Central memory CD8-positive, alpha-beta T cell (primary cell): ENCODE measurements around the gene TCF25.

ENCODE experiments used
- ATAC-seq: fragments of 150-1000 bp; cut with Tn5 transposase; replicated peaks from 2 replicates; pipeline ENCODE4 v1.10.0; 2022; ENCODE audit warnings: mild to moderate bottlenecking, moderate FRiP score, moderate number of reproducible peaks; ENCODE audit not compliant: poor library complexity, severe bottlenecking; ENCODE audit errors: extremely low read depth
- DNase-seq, 2 donors: peaks; one replicate each; pipeline ENCODE4 v3.0.0; 2021; ENCODE audit warnings: low spot score in 2 of 2
- H3K27ac Mint-ChIP-seq: one replicate; pipeline ENCODE4 v1.8.0; 2022; ENCODE audit warnings: low read depth, mild to moderate bottlenecking, moderate library complexity, mixed read lengths
- H3K27me3 Mint-ChIP-seq: one replicate; pipeline ENCODE4 v1.8.0; 2022; ENCODE audit warnings: mixed read lengths
- H3K36me3 Mint-ChIP-seq: one replicate; pipeline ENCODE4 v1.8.0; 2022; ENCODE audit warnings: mild to moderate bottlenecking, moderate library complexity, mixed read lengths; ENCODE audit not compliant: insufficient read depth
- H3K4me1 Mint-ChIP-seq: one replicate; pipeline ENCODE4 v1.8.0; 2022; ENCODE audit warnings: mixed read lengths
- H3K4me3 Mint-ChIP-seq: one replicate; pipeline ENCODE4 v1.8.0; 2022; ENCODE audit warnings: mild to moderate bottlenecking, moderate library complexity, mixed read lengths
- H3K9me3 Mint-ChIP-seq: one replicate; pipeline ENCODE4 v1.8.0; 2022; ENCODE audit warnings: mixed read lengths

Gene TCF25

DNA sequence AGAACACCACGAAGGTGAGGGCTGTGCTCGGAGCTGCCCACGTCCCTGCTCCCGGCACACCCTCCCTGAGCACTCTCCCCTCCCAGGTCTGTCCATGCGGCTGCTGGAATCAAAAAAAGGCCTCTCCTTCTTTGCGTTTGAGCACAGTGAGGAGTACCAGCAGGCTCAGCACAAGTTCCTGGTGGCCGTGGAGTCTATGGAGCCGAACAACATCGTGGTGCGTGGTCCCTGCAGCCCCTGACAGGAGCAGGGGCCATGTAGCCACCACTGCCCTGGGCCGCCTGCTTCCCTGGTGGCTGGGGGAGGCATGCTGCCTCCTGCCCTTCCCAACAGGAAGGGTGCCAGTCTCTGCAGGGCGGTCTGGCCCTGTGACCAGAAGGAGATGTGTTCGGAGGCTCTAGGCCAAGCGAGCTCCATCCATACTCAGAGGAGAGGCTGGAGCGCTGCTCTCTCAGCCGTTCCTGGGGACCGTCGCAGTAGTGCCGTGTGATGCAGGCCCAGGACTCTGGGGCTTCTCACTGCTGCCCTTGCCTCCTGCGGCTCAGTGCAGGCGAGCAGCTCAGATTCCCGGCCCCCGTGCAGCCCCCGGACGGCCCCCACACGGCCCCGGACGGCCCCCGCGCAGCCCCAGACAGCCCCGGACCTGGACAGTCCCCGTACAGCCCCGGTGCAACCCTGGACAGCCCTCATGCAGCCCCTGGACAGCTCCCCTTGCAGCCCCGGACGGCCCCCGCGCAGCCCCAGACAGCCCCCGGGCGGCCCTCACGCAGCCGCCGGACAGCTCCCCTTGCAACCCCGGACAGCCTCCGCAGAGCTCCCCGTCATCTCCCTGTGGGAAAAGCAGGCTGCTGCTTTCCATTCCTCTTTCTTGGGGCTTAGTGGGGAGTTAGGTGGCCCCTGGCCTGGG lies 20.5 kb downstream of the TCF25 start:
- H3K27me3 Mint-ChIP-seq, result no peaks in the 10 kb centered on the region
- no peaks in the 10 kb centered on the region for H3K9me3 Mint-ChIP-seq
- peaks cover 63% of the 10 kb centered on the region for H3K36me3 Mint-ChIP-seq
- no peak overlapping the region for H3K27ac Mint-ChIP-seq
- H3K4me3 Mint-ChIP-seq, result no peak overlapping the region
- peaks cover 16% of the 10 kb centered on the region for H3K4me1 Mint-ChIP-seq
- DNase-seq, result no peak
- ATAC-seq, result peak; percentile 15

DNA sequence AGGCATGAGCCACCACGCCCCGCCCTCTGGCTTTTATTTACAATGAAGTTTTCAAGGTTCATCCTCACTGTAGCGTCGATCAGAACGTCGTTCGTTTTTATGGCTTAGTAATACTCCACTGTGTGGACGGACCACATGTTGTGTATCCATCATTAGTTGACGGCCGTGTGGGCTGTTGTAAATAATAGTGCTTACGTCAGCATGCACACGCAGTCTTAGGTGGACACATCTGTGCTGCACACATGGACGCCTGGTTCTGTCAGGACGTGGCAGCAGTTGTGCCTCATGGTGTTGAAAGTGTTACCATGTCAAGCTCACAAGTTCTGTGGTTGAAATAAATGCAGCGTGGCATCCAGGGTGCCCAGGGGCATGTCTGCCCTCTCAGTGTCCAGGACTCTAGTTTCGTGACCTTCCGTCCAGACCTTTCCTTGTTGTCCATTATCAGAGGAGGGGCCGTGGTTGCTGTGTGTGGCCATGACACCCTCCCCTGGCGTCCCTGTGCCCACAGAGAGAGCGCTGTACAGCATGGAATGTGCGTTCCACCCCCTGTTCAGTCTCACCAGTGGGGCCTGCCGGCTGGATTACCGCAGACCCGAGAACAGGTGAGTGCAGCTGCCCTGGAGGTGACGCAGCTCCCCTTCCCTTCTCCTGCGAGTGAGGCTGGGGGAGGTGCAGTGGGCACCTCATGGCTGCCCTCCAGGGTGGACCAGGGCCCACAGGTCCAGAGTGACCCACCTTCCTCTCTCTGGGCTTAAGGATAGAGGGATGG lies 22.3 kb downstream of the TCF25 start:
- H3K36me3 Mint-ChIP-seq, result peaks cover 63% of the 10 kb centered on the region
- no peak for DNase-seq
- no peaks in the 10 kb centered on the region for H3K9me3 Mint-ChIP-seq
- no peak for ATAC-seq
- H3K4me1 Mint-ChIP-seq, result peaks cover 11% of the 10 kb centered on the region
- H3K4me3 Mint-ChIP-seq, result no peak overlapping the region
- no peaks in the 10 kb centered on the region for H3K27me3 Mint-ChIP-seq
- H3K27ac Mint-ChIP-seq, result no peak overlapping the region

DNA sequence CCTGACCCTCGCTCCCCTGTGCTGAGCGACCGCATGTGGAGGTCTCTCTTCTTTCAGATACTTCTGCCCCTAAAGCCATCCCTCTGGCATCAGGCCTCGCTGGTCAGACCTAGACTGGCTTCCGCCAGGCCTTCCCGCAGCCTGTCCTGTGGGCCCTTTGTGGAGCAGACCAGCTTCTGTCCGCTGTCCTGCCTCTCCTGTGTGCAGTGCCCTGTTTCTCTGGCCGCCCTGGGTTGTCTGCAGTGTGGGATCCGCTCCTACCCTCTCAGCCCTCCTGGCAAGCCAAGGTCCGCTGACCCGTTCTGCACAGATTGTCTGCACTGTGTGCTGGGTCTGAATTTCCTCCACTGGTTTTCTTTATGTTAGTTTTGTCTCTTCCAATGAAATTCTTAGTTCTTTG lies 23.8 kb downstream of the TCF25 start:
- DNase-seq (no peak), ATAC-seq (no peak)
- Mint-ChIP-seq H3K27me3 (no peaks in the 10 kb centered on the region), H3K9me3 (no peaks in the 10 kb centered on the region), H3K27ac (no peak overlapping the region), H3K4me1 (no peaks in the 10 kb centered on the region), H3K4me3 (no peak overlapping the region), H3K36me3 (peaks cover 56% of the 10 kb centered on the region)

DNA sequence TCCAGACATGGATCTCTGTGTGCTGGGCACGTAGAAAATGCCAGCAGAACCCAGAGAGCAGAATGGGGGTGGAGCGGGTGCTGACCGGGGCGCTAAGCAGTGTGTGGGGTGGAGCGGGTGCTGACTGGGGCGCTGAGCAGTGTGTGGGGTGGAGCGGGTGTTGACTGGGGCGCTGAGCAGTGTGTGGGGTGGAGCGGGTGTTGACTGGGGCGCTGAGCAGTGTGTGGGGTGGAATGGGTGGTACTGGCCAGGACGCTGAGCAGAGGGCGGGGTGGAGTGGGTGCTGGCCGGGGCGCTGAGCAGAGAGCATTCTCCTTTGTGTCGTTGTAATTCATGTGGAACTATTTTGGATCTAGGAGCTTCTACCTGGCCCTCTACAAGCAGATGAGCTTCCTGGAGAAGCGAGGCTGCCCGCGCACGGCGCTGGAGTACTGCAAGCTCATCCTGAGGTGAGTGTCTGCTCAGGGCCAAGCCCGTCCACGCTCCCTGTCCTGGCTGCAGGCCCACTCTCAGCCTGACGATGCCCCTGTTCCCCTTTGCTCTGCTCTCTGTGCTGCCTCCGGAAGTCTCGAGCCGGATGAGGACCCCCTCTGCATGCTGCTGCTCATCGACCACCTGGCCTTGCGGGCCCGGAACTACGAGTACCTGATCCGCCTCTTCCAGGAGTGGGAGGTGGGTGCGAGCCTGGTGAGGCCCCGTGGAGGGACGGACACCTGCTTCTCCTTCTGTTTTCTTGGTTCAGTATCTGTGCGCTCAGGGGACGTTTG lies 25.0 kb downstream of the TCF25 start:
- H3K27me3 Mint-ChIP-seq, result no peaks in the 10 kb centered on the region
- ATAC-seq, result no peak
- H3K36me3 Mint-ChIP-seq, result peaks cover 53% of the 10 kb centered on the region
- H3K27ac Mint-ChIP-seq, result peak overlapping the region; percentile 57
- H3K4me1 Mint-ChIP-seq, result no peaks in the 10 kb centered on the region
- no peaks in the 10 kb centered on the region for H3K9me3 Mint-ChIP-seq
- no peak for DNase-seq
- H3K4me3 Mint-ChIP-seq, result no peak overlapping the region

DNA sequence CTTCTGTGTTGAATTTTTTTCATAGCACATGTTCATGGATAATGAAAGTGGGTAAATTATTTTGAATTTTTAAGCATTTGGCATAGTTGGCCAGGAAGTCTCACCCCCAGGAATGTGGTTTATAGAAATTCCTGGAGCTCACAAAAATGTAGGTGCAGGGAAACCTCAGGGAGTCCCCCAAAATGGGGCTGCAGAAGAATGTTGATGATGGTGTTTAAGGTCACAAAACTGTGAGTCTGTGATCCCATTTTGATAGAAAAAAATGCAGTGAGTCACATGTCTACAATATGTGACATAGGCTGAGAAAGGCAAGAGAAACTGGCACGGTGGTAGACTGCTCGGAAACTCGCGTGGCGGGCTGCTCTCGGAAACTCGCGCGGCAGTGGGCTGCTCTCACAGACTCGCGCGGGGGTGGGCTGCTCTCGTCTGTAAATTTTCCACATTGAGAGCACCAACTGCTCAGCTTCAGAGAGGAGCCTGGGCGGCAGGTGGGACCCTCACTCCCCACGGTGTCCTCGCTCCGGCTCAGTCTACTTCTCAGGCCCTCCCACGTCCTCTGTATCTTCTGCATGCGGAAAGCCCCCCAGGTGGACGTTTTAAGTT lies 26.6 kb downstream of the TCF25 start:
- ATAC-seq, result no peak
- DNase-seq, result no peak
- Mint-ChIP-seq H3K9me3 (no peaks in the 10 kb centered on the region), H3K27me3 (no peaks in the 10 kb centered on the region), H3K4me1 (no peaks in the 10 kb centered on the region), H3K4me3 (no peak overlapping the region), H3K36me3 (peaks cover 51% of the 10 kb centered on the region), H3K27ac (no peak overlapping the region)

DNA sequence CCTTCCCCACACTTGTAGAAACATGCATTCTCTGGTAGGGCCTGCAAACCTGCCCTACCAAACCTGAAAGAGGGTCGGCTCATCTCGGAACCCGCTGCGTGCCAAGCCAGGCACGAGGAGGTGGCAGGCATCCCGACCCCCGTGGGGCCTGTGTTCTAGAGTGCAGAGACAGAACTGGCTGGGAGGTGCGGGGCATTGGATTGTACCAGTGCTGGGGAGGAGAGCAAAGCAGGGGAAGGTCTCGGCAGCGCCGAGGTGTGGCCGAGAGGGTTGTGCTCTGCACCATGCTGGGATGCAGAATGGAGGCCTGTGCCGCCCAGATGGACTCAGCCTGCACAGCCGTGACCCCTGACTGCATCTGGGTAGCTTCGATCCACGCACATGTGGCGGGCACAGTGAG lies 27.5 kb downstream of the TCF25 start:
- no peak for DNase-seq
- no peak for ATAC-seq
- Mint-ChIP-seq H3K9me3 (no peaks in the 10 kb centered on the region), H3K36me3 (peaks cover 51% of the 10 kb centered on the region), H3K27me3 (no peaks in the 10 kb centered on the region), H3K27ac (no peak overlapping the region), H3K4me1 (no peaks in the 10 kb centered on the region), H3K4me3 (no peak overlapping the region)

DNA sequence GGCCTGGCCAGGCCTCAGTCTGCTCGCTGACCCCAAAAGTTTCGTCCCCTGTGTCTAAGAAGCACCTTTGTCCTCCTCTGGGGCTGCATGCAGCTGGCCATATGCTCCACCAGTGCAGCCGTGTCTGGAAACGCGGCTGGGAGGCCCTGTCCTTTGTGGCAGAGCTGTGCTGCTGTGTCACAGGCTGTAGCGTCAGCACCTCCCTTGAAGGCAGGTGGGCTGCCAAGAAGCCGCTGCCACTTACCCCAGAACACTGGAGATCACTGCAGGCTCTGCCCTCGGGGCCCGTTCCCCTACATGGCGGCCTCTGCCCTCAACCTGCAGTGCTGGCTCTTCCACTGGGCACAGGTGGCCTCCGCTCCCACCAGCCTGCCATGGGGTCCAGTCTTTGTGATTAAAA lies 29.6 kb downstream of the TCF25 start:
- no peak for DNase-seq
- H3K36me3 Mint-ChIP-seq, result peaks cover 39% of the 10 kb centered on the region
- H3K27ac Mint-ChIP-seq, result no peak overlapping the region
- no peak for ATAC-seq
- no peak overlapping the region for H3K4me3 Mint-ChIP-seq
- no peaks in the 10 kb centered on the region for H3K4me1 Mint-ChIP-seq
- H3K9me3 Mint-ChIP-seq, result no peaks in the 10 kb centered on the region
- H3K27me3 Mint-ChIP-seq, result no peaks in the 10 kb centered on the region

DNA sequence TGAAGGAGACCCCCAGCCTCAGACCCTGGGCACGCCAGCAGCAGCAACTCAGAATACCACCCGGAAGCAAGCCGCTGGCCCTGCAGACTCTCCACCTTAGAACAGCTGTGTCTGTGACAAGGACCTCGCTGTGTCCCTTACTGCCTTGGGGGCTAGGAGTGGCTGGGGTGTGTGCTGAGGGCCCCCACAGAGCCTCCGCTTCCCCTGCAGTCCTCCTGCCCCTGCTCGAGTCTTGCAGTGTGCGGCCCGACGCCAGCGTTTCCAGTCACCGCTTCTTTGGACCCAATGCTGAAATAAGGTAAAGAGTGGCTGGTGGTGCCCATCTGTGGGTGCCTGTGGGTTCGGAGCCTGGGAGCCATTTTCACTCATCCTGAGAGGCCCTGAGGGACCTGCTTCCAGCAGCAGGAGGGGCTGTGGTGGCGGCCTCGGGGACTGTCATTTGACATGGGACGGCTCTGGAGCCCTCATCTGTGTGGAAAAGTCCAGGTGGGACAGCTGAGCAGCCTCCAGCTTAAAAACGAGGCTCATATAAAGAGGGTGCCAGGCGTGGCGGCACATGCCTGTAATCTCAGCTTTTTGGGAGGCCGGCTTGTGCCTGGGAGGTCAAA lies 30.6 kb downstream of the TCF25 start:
- ATAC-seq, result no peak

DNA sequence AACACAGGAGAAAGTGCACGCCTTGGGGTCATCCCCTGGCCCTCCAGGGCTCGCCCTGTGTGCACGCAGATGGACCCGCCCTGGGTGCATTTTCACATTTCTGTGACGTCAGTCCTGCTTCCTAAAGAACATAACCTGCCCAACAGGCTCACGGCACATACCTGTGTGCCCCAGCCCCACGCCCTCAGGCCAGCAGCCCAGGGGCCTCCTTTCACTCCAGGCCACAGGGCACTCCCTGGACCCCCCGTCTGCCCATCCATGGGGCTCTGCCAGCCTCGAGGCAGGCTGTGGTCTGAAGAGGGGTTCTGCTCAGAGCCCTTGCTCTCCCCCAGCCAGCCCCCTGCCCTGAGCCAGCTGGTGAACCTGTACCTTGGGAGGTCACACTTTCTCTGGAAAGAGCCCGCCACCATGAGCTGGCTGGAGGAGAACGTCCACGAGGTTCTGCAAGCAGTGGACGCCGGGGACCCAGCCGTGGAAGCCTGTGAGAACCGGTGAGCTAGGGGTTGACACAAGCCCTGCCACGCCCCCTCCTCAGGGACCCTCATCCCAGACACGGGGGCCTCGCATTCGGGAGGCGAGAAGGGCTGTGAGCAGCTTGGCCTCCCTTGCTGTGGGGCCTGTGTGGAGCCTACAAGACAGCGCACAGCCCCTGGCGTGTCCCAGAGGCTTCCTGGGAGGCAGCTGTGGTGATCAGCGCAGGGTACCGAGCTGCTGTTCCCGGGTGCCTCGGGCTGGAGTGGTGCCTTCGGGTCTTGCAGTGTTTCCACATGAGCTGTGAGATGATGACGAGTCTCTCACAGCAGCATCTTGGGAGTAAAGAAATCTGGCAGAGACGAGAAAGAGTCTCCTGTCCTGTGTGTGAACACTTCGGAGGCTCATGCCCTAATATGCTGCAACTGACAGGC lies 31.5 kb downstream of the TCF25 start:
- peaks cover 38% of the 10 kb centered on the region for H3K36me3 Mint-ChIP-seq
- no peak for ATAC-seq

More for the DNA sequence above, 30.6 kb downstream of the TCF25 start:
- DNase-seq, result no peak
- H3K9me3 Mint-ChIP-seq, result no peaks in the 10 kb centered on the region
- H3K4me1 Mint-ChIP-seq, result no peaks in the 10 kb centered on the region
- no peak overlapping the region for H3K4me3 Mint-ChIP-seq
- no peaks in the 10 kb centered on the region for H3K27me3 Mint-ChIP-seq
- H3K36me3 Mint-ChIP-seq, result peaks cover 36% of the 10 kb centered on the region
- H3K27ac Mint-ChIP-seq, result no peak overlapping the region

DNA sequence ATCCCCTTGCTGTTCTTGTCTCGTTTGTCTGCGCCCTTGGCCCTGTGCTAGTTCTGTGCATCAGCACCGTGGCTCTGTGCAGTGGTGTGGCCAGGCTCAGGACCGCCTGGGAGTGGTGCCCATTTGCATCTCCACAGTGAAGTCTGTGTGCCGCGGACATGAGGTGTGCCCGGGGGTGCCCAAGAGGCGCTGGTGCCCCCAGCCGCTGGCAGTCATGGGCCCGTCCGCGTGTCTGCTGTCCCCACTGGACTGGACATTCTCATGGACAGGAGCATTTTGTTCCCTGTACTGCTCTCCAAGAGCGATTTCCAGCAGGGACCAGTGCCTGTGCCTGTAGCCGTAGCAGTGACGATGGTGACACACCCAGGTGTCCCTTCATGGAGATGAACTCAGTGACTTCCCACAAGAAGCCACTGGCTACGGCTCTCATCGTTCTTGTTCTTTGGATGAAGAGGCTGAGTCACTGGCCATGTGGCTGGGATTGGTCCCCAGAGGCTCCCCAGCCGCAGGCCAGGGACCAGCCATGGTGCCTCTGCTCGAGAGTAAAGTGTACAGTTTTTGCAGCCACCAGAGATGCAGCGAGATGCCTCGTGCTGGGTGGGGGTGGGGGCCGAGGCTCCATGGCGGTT lies 32.2 kb downstream of the TCF25 start:
- H3K27me3 Mint-ChIP-seq, result no peaks in the 10 kb centered on the region
- ATAC-seq (no peak), DNase-seq (no peak)
- peaks cover 7% of the 10 kb centered on the region for H3K4me1 Mint-ChIP-seq
- peaks cover 31% of the 10 kb centered on the region for H3K36me3 Mint-ChIP-seq
- H3K27ac Mint-ChIP-seq, result no peak overlapping the region
- H3K9me3 Mint-ChIP-seq, result no peaks in the 10 kb centered on the region
- no peak overlapping the region for H3K4me3 Mint-ChIP-seq

More for the DNA sequence above, 31.5 kb downstream of the TCF25 start:
- no peaks in the 10 kb centered on the region for H3K9me3 Mint-ChIP-seq
- no peaks in the 10 kb centered on the region for H3K27me3 Mint-ChIP-seq
- H3K4me1 Mint-ChIP-seq, result no peaks in the 10 kb centered on the region
- H3K4me3 Mint-ChIP-seq, result no peak overlapping the region
- H3K27ac Mint-ChIP-seq, result no peak overlapping the region
- no peak for DNase-seq
